Astrocyte of the spinal cord (primary cell): ENCODE data around the gene SRSF7.
"Not testable (repeated sequence)": the region's sequence is repeated elsewhere in the genome, so short reads cannot be mapped to it uniquely, and the experiment has no call there.

ENCODE experiments used
- DNase-seq: peaks from one replicate; pipeline ENCODE4 v3.0.0; 2011; ENCODE audit warnings: low read depth, low spot score
- H3K4me3 ChIP-seq: 2 replicates; pipeline ENCODE4 v1.5.1; 2011; ENCODE audit warnings: low read depth, mild to moderate bottlenecking, low read length, moderate library complexity
- in situ Hi-C: cut with HindIII; loops from 2 replicates; pipeline ENCODE4 v1.10.0; 2017; ENCODE audit warnings: low sequenced_read_pairs
- TF ChIP-seq, protein P1 (sequence below): IDR thresholded peaks from 2 replicates; pipeline ENCODE4 v1.5.1; 2012; ENCODE audit warnings: low read depth, mild to moderate bottlenecking, low read length, inconsistent platforms

Gene SRSF7

GRCh38 chr2:38740851-38741731, 10.1 kb downstream of the SRSF7 start:
- DNase-seq: peak; percentile 58
- in situ Hi-C loops: no loop called here
- no peak overlapping the region for H3K4me3 ChIP-seq
- TF ChIP-seq, protein P1, sequence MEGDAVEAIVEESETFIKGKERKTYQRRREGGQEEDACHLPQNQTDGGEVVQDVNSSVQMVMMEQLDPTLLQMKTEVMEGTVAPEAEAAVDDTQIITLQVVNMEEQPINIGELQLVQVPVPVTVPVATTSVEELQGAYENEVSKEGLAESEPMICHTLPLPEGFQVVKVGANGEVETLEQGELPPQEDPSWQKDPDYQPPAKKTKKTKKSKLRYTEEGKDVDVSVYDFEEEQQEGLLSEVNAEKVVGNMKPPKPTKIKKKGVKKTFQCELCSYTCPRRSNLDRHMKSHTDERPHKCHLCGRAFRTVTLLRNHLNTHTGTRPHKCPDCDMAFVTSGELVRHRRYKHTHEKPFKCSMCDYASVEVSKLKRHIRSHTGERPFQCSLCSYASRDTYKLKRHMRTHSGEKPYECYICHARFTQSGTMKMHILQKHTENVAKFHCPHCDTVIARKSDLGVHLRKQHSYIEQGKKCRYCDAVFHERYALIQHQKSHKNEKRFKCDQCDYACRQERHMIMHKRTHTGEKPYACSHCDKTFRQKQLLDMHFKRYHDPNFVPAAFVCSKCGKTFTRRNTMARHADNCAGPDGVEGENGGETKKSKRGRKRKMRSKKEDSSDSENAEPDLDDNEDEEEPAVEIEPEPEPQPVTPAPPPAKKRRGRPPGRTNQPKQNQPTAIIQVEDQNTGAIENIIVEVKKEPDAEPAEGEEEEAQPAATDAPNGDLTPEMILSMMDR: peak; percentile 8

DNA sequence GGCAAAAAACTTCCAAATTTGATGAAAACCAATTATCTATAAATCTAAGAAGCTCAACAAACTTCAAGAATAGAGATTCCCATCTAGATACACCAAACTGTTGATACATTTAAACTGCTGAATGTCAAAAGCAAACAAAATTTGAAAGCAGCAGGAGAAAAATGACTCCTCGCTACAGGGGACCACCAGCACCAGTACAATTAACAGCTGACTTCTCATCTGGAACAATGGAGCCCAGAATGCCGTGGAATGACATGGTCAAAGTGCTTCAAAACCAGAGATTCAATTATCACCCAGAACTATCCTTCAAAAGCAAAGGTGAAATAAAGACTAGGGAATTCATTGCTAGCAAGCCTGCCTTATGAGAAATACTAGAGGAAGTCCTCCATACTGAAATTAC, 11.6 kb downstream of the SRSF7 start:
- in situ Hi-C loops: no loop called here
- no peak for DNase-seq

GRCh38 chr2:38737925-38738324, 13.2 kb downstream of the SRSF7 start:
- TF ChIP-seq, protein P1: no peak
- in situ Hi-C loops: no loop called here
- no peak overlapping the region for H3K4me3 ChIP-seq
- DNase-seq: no peak

More for the DNA sequence above, 11.6 kb downstream of the SRSF7 start:
- H3K4me3 ChIP-seq: no peak overlapping the region
- TF ChIP-seq, protein P1: no peak

GRCh38 chr2:38737000-38737698, 14.0 kb downstream of the SRSF7 start:
- H3K4me3 ChIP-seq, in situ Hi-C loops: not testable (repeated sequence)
- peak; percentile 84 for DNase-seq

- no peak for DNase-seq
- in situ Hi-C loops: no loop called here
- TF ChIP-seq, protein P1: no peak
- H3K4me3 ChIP-seq: no peak overlapping the region
Observed at GRCh38 chr2:38735999-38736320, 15.2 kb downstream of the SRSF7 start.

DNA sequence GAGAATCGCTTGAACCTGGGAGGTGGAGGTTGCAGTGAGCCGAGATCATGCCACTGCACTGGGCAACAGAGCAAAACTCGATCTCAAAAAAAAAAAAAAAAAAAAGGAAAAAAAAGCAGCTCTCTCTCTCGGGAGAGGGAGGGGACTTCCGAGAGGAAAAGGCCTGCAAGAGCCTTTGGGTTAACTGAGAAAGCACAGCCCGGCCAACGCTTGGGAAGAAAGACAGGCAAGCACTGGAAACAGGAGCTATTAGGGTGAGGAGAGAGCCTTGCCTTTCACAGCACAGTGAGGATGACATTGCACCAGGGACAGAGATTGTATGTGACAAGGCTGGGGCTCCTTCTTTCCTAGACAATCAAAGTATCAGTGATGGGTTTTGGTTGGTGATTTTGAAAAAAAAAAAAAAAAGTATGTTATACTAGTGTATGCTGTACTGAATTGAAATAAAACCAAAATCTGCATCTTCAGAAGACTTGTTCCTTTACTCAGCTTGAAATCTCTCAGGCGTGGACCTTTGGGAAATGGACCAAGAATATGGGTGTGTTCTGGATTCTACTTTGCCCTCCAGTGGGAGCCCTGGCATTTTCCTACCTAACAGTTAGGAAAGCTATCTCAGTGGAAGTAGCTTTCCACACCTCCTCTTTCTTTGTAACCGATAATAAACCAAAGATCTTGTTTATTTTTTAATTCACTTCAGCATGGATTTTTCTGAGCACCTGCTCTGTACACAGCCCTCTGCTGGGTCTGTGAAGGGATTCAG, 16.7 kb downstream of the SRSF7 start:
- no peak overlapping the region for H3K4me3 ChIP-seq
- TF ChIP-seq, protein P1: no peak
- in situ Hi-C loops: no loop called here
- DNase-seq: no peak
